ENCODE measurements around the gene GLI2. TPM values are rescaled to one million over a fixed set of nuclear protein-coding genes. Genes with fewer than 3 reads are reported as not detected.

GLI2 gene
- total RNA-seq, 4 donors from 2014 or later, result 7.5 to 14.9 (median 8.7) TPM

DNA sequence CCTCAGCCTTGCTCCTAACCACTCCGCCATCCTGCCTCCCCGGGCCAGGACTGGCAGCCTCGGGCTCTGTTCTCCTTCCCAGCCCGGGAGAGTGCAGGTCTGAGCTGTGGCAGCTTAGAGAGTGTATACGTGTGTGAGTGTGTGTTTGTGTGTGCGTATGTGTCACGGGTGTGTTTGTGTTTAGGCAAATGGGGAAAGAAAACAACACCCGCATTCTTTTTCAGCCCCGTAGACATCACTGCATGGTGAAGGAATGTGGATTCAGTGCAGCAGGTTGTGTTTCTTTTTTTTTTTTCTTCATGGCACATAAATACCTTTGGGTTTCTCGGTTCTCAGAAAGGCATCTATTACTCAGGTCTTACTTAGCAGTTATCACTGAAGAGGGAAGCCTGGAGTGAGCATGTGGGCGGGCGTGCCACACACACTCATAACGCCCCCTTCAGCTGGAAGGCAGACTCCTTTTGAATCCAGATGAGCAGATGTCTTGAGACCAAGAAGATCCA is 44.2 kb downstream of the GLI2 start:
- Histone ChIP-seq H3K4me1 (peaks cover 0 to 24% (median 0%) of the 10 kb centered on the region in 4 donors), H3K9me3 (no peaks in the 10 kb centered on the region), H3K36me3 (no peaks in the 10 kb centered on the region), H3K4me3 (no peak overlapping the region), H3K27ac (no peak overlapping the region), H3K27me3 (no peaks in the 10 kb centered on the region)
- DNase-seq (ENCODE audit: low spot score in 2 of 2), result no peak
- 32 to 47% methylated on average over 13 of the region's 13 CpGs for WGBS, 2 donors
- TF ChIP-seq POLR2A (IDR thresholded peaks at IDR 0.05) (no peak), EP300 (IDR thresholded peaks at IDR 0.05) (no peak)
- TF ChIP-seq, protein P1, sequence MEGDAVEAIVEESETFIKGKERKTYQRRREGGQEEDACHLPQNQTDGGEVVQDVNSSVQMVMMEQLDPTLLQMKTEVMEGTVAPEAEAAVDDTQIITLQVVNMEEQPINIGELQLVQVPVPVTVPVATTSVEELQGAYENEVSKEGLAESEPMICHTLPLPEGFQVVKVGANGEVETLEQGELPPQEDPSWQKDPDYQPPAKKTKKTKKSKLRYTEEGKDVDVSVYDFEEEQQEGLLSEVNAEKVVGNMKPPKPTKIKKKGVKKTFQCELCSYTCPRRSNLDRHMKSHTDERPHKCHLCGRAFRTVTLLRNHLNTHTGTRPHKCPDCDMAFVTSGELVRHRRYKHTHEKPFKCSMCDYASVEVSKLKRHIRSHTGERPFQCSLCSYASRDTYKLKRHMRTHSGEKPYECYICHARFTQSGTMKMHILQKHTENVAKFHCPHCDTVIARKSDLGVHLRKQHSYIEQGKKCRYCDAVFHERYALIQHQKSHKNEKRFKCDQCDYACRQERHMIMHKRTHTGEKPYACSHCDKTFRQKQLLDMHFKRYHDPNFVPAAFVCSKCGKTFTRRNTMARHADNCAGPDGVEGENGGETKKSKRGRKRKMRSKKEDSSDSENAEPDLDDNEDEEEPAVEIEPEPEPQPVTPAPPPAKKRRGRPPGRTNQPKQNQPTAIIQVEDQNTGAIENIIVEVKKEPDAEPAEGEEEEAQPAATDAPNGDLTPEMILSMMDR (IDR thresholded peaks at IDR 0.05), result no peak

DNA sequence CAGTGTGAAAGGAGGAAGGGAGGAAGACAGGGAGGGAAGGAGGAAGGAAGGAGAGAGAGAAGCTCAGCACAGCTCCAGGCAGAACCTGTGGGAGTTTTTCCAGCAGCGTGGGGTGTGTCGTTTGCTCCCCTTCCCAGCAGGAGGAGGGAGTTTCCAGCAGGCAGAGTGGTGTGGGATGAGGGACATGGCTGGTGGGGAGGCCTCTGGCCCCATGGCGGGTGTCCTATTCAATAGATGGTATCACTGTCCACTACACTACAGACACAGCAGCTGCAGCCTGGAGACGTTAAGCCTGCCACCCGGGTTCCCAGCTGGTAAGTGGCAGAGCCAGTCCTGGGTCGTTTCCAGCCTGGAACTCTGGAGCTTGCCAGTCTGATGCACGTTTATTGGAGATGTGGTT is 44.7 kb downstream of the GLI2 start:
- Histone ChIP-seq H3K4me1 (peaks cover 0 to 26% (median 0%) of the 10 kb centered on the region in 4 donors), H3K4me3 (no peak overlapping the region), H3K27me3 (no peaks in the 10 kb centered on the region), H3K27ac (no peak overlapping the region), H3K9me3 (no peaks in the 10 kb centered on the region), H3K36me3 (no peaks in the 10 kb centered on the region)
- DNase-seq (ENCODE audit: low spot score in 2 of 2), result no peak
- TF ChIP-seq EP300 (IDR thresholded peaks at IDR 0.05), result no peak
- WGBS, 2 donors, result 44 to 48% methylated on average over 7 of the region's 7 CpGs

DNA sequence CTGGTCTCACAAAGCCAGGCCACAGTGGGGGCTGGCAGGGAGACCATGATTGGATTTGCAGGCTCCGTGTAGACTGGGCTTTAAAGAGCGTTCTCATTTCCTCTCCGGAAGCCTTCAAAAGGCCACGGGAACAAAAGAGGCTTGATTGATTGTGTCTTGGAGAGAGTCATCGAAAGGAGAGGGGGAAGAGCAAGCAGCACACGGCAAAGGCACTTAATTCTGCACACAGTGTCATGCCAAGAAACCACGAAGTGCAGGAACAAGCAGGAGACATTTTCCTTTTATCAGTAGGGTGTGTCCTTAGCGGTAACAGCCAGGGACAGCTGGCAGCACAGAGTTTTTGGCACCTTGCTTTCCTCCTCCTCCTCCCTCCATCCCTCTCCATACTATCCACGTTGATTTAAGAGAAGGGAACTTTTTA is 47.7 kb downstream of the GLI2 start:
- DNase-seq (ENCODE audit: low spot score in 2 of 2), result no peak
- 7 to 24% methylated on average over 9 of the region's 9 CpGs for WGBS, 2 donors
- H3K4me3 ChIP-seq, result no peak overlapping the region
- H3K27me3 ChIP-seq, result no peaks in the 10 kb centered on the region
- no peaks in the 10 kb centered on the region for H3K9me3 ChIP-seq
- peaks cover 0 to 35% (median 2%) of the 10 kb centered on the region in 4 donors for H3K4me1 ChIP-seq
- TF ChIP-seq, protein P1 (IDR thresholded peaks at IDR 0.05), result no peak
- no peaks in the 10 kb centered on the region for H3K36me3 ChIP-seq
- no peak overlapping the region for H3K27ac ChIP-seq

DNA sequence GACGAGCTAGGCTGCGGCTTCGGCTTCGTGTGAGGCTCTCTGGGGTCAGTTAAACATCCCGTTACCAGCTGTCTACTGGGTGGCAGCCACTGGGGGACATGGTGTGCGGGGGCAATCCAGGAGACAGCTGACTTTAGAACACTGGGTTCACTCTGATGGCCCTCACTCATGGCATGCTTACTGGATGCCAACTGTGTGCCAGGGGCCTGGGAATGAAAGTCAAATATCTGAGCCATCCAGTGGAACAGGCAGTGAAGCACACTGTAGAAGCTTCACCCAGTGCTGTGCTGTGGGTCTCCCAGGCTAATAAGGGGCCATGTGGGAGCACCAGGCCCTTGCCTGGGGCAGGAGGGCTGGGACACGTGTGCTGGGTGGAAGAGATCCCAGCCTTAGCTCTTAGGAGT is 48.3 kb downstream of the GLI2 start:
- peaks cover 0 to 35% (median 2%) of the 10 kb centered on the region in 4 donors for H3K4me1 ChIP-seq
- TF ChIP-seq POLR2A (IDR thresholded peaks at IDR 0.05), result no peak
- no peak for TF ChIP-seq EP300 (IDR thresholded peaks at IDR 0.05)
- TF ChIP-seq, protein P1 (IDR thresholded peaks at IDR 0.05), result no peak
- no peak overlapping the region for H3K27ac ChIP-seq
- no peak for DNase-seq (ENCODE audit: low spot score in 2 of 2)
- H3K9me3 ChIP-seq, result no peaks in the 10 kb centered on the region
- no peak overlapping the region for H3K4me3 ChIP-seq
- H3K36me3 ChIP-seq, result no peaks in the 10 kb centered on the region
- whole genome bisulfite sequencing, 2 donors, result 87% methylated on average over 7 of the region's 7 CpGs
- no peaks in the 10 kb centered on the region for H3K27me3 ChIP-seq
